B cell (primary cell): ENCODE measurements around the gene MAP2K6.

Experiments used
- EZH2 ChIP-seq: IDR thresholded peaks from 2 replicates; pipeline ENCODE4 v1.6.1; 2012; ENCODE audit warnings: borderline replicate concordance, low read depth, mild to moderate bottlenecking, moderate library complexity, low read length; ENCODE audit not compliant: insufficient read depth, poor library complexity, severe bottlenecking
- TF ChIP-seq, protein P1 (sequence below): fragments of 200-600 bp; IDR thresholded peaks from one replicate; pipeline ENCODE4 v1.8.0; 2022; ENCODE audit warnings: antibody characterized with exemption, mild to moderate bottlenecking

- TF ChIP-seq, protein P1, sequence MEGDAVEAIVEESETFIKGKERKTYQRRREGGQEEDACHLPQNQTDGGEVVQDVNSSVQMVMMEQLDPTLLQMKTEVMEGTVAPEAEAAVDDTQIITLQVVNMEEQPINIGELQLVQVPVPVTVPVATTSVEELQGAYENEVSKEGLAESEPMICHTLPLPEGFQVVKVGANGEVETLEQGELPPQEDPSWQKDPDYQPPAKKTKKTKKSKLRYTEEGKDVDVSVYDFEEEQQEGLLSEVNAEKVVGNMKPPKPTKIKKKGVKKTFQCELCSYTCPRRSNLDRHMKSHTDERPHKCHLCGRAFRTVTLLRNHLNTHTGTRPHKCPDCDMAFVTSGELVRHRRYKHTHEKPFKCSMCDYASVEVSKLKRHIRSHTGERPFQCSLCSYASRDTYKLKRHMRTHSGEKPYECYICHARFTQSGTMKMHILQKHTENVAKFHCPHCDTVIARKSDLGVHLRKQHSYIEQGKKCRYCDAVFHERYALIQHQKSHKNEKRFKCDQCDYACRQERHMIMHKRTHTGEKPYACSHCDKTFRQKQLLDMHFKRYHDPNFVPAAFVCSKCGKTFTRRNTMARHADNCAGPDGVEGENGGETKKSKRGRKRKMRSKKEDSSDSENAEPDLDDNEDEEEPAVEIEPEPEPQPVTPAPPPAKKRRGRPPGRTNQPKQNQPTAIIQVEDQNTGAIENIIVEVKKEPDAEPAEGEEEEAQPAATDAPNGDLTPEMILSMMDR = no peak
- TF ChIP-seq EZH2 = no peak
Measured at GRCh38 chr17:69590671-69591070, 176.2 kb downstream of the MAP2K6 start.
